CD4-positive, alpha-beta T cell treated with Interleukin-12 subunit alpha and Interleukin-12 subunit beta, for 1 hour (primary cell): ENCODE results near the gene ATG2A.

ENCODE experiments used
- DNase-seq: peaks from one replicate; pipeline ENCODE4 v3.0.0-alpha.2; 2020

The ATG2A gene

DNA sequence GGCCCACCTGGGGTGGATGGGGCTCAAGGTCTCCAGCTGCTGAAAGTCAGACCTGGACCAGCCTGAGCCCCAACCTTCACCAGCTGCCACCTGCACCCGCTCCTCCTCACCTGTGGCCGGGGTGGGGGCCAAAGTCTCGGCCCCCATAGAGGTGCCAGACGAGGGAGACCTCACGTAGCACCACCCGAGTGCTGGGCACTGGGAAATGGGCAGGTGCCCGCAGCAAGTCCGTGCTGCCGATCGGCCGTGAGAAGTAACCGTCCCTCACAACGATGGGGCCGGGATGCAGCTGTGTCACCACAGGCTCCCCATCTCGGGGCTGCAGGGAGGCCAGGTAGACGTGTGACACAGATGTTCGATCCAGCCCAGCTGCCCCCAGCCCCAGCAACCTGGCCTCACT, 16.2 kb downstream of the ATG2A start:
- no peak for DNase-seq

GRCh38 chr11:64900263-64900678, 16.7 kb downstream of the ATG2A start:
- DNase-seq: peak; percentile 86

- no peak for DNase-seq
Measured at GRCh38 chr11:64898541-64898940, 18.5 kb downstream of the ATG2A start.

- DNase-seq: no peak
Measured at GRCh38 chr11:64898076-64898445, 18.9 kb downstream of the ATG2A start.

GRCh38 chr11:64897381-64898075, 19.5 kb downstream of the ATG2A start:
- DNase-seq: no peak

DNA sequence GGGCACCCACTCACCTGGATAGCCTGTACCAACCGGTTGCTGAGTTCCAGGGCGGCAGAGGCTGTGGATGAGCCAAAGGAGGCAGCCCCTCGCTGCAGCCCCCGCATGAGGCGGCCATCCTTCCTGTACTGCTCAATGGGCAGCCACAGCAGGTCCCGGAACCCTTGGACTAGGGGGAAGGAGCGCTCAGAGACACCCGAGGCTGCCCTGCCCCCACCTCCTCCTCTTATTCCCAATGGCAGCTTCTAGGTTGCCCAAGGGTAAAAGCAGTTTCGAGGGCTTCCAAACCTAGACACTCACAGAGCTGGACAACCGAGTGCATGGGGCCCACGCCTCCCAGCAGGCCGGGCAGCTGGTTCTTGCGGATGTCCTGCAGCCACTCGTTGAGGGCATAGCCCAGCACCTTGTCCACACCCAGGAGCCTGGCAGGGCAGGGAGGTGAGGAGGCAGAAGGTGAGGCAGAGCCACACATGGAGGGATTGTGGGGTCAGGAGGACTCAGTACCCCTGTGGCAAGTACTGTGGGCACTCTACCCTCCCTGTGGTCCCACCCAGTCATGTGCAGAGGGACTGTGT, 20.5 kb downstream of the ATG2A start:
- DNase-seq: no peak

DNA sequence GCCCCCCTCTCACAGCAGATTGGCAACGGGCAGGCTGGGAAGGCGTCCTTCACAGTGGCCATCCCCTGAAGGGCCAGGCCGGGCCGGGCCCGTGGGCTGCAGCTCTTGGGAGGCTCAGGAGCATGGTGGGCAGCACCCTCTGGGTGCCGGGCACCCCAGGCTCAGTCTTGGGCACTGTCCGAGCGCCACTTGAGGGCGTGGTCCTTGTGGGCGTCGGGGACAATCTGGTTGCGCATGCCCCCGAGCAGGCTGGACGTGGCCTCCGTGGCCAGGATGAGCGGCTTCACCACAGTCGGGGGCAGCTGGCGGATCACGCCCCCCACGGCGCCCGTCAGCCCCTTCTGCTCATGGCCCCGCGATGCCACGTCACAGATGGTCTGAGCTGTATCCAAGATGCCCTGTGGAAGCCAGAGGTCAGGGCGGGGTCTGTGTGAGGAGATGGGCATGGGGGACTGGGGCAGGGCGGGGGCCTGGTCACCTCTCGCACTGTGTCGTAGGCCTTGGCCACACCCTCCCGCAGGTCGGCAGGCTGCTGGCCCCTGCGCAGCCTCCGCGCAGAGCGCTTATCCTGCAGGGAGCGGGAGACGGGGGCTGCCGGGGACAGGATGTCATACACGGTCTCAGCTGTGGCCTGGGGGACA, 22.1 kb downstream of the ATG2A start:
- no peak for DNase-seq

GRCh38 chr11:64894070-64894811, 22.8 kb downstream of the ATG2A start:
- DNase-seq: peak; percentile 89

DNA sequence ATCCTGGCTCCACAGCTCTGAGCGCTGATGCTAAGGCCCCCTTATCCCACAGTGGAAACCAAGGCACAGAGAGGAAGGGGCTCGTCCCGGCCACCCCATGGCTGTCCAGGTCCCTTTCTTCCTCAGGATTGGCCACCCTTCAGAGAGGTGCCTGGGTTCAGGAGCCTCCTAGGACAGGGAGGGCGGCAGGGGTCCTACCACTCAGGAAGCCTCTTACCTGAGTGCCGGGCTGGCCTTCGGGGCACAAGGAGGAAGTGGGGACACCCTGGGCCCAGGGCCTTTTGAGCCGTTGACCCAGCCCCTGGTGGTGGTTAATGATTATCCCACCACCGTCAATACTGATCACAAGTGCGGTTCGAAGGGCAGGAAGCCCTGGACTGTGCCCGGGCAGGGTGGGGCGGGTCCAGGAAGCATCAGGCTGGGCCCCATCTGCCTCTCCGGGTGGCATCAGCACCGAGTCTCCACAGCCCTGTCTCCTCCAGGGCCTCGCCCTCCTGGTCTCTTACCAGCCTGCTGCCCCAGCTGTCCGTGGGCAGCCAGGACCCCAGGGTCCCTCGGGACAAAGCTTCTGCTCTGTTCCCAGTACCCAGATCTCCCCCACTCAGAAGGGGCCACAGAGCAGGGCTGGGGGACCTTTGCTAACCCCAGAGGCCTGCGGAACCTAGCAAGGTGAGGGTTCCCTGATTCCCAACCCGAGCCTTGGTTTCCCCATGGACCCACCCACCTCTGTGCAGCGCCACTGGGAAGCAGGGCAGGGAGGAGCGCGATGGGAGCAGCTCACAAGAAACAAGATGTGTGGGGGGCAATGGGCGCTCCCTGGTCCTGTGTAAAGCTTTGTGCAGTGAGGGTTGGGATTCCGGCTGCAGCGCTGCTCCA, 23.6 kb downstream of the ATG2A start:
- no peak for DNase-seq

- no peak for DNase-seq
Measured at GRCh38 chr11:64892838-64893193, 24.2 kb downstream of the ATG2A start.

DNA sequence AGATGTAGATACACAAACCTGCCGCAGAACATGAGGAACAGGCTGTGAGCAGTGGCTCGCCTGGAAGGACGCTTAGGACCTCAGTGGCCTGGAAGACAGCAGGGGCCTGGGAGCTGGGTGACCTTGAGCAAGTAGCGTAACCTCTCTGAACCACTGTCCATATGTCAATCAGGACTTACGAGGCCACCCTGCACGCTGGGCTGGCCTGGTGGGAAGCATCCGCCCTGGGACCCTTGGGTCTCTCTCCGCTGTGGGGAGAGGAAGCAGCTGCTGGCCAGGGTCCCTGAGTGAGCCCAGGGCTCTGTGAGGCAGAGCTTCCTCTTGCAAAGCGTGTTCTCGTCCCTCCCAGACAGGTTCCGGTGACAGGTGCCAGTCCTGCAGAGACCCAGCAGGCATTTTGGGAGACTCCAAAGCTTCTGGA, 24.6 kb downstream of the ATG2A start:
- DNase-seq: no peak

DNA sequence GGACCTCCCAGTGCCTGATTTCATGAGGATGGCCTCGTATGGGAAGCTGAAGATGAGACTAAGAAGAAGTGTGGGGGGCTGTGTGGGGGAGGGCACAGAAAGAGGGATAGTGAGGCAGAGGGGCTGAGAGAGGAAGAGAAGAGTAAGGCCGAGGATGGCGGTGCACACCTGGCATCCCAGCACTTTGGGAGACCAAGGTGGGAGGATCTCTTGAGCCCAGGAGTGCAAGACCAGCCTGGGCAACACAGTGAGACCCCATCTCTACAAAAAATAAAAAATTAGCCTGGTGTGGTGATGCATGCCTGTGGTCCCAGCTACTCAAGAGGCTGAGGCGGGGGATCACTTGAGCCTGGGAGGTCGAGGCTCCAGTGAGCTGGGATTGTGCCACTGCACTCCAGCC, 25.1 kb downstream of the ATG2A start:
- no peak for DNase-seq

- no peak for DNase-seq
Measured at GRCh38 chr11:64891215-64891848, 25.7 kb downstream of the ATG2A start.

DNA sequence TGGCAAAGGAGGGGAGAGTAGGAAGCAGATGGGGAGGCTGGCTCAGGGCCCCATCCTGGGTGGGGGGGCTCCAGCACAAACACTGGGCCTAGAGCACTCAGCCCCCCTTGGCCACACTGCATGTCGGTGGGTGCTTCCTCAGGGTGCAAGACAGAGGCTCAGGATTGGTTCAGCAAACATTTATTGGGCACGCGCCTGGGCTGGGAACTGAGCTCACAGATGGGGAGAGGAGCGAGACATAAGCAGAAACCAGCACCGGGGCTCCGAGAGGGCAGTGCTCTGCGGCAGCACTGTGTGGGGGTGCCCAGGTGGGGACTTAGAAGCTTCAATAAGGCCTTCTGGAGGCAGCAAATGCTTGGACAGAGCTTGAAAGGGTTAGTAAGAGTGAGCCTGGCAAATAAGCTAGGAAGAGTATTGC, 26.5 kb downstream of the ATG2A start:
- no peak for DNase-seq

- no peak for DNase-seq
Measured at GRCh38 chr11:64888729-64889511, 28.1 kb downstream of the ATG2A start.

DNA sequence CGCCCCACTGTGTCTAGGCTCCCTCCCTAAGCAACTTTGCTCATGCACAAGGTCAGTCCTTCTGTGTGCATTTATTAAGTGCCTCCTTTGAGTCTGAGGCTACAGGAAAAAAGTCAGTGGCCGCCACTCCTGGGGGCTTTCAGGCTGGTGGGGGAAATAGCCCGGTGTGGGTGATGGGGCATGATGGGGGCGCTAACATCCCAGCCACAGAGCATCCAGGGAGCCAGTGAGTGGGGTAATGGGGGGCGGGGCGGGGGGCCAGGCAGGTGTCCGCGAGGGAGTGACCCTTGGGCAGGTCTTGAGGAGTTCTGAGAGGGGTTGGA, 28.6 kb downstream of the ATG2A start:
- no peak for DNase-seq

DNA sequence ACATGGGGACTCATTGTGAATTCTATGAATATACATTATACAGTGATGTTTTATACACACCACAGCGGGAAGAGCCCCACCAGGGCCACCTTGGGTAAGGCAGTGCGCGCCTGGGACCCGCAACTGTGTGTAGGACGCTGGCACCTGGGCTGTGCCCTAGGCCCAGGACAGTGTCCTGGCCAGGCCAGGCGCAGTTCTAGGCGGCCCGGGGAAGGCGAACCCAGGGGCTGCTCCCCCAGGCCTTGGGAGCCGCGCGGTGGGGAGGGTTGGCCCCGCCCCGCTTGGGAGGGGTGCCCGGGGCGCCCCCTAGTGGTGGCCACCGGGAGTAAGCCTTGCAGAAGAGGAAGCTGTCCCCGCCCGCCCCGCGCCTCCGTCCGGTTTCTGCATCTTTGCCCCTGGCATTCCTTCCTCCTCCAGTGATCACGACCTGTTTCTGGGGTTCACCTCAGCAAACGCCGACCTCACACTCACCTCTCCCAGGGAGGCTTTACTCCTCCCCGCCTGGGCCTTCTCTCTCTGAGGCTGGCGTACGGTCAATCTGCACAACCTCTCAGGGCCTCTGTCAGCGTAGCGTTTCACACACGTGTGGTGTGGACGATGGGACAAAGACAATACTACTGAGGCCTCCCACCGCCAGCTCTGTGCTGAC, 29.1 kb downstream of the ATG2A start:
- peak; percentile 87 for DNase-seq

DNA sequence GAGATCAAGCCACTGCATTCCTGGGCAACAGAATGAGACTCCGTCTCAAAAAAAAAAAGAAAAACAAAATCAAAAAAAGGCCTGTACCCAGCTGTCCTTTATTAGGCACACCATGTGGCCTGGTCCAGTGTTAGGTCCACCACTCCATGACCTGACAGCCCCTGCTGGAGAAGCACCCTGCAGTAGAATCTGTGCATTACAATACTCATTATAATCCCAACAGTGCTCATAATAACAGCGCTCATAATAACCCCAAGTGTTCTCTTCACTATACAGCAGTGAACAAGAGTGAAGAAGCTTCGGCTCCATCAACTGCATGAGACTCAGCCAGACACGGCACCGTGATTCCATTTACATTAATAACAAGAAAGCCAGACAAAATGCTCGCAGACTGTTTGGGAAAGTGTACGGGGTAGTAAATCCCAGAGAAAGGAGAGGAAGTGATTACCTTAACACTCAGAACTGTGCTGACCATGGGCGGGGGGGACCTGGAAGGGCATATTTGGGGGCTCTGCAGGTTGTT, 29.7 kb downstream of the ATG2A start:
- no peak for DNase-seq

GRCh38 chr11:64885367-64886286, 31.4 kb downstream of the ATG2A start:
- DNase-seq: peak; percentile 59

GRCh38 chr11:64884019-64884418, 33.0 kb downstream of the ATG2A start:
- no peak for DNase-seq
